ENCODE measurements around the gene MYL6B.
A peak's percentile ranks its signal among the peaks of the same experiment; 100 is the strongest.
"Not testable (repeated sequence)": the region's sequence is repeated elsewhere in the genome, so short reads cannot be mapped to it uniquely, and the experiment has no call there.

MYL6B gene

GRCh38 chr12:56172839-56173238 is 20.5 kb downstream of the MYL6B start:
- DNase-seq (ENCODE audit: low spot score): no peak

GRCh38 chr12:56178347-56178746 is 26.0 kb downstream of the MYL6B start:
- DNase-seq (ENCODE audit: low spot score): no peak

GRCh38 chr12:56186957-56187356 is 34.6 kb downstream of the MYL6B start:
- DNase-seq (ENCODE audit: low spot score): no peak

- no peak for DNase-seq (ENCODE audit: low spot score)
Observed at GRCh38 chr12:56188131-56188777, 35.9 kb downstream of the MYL6B start.

GRCh38 chr12:56188778-56189098 is 36.4 kb downstream of the MYL6B start:
- no peak for DNase-seq (ENCODE audit: low spot score)

GRCh38 chr12:56189099-56189917 is 36.9 kb downstream of the MYL6B start, which contains the start of gene SMARCC2:
TSS of gene SMARCC2 (minus strand) at chr12:56189483. CDS start at chr12:56189461, 22 bp downstream.
- DNase-seq (ENCODE audit: low spot score): peak; percentile 88

GRCh38 chr12:56189918-56190694 is 37.7 kb downstream of the MYL6B start:
- DNase-seq (ENCODE audit: low spot score): peak; percentile 76

GRCh38 chr12:56190695-56191155 is 38.3 kb downstream of the MYL6B start:
- no peak for DNase-seq (ENCODE audit: low spot score)

- DNase-seq (ENCODE audit: low spot score): no peak
Observed at GRCh38 chr12:56192582-56192981, 40.2 kb downstream of the MYL6B start.

GRCh38 chr12:56193025-56193578 is 40.7 kb downstream of the MYL6B start:
- DNase-seq (ENCODE audit: low spot score): peak; percentile 87

GRCh38 chr12:56196818-56197550 is 44.6 kb downstream of the MYL6B start:
- not testable (repeated sequence) for DNase-seq (ENCODE audit: low spot score)

- no peak for DNase-seq (ENCODE audit: low spot score)
Observed at GRCh38 chr12:56197921-56198635, 45.7 kb downstream of the MYL6B start.

GRCh38 chr12:56198836-56199235 is 46.4 kb downstream of the MYL6B start:
- no peak for DNase-seq (ENCODE audit: low spot score)

- DNase-seq (ENCODE audit: low spot score): no peak
Observed at GRCh38 chr12:56202366-56202765, 50.0 kb downstream of the MYL6B start.

GRCh38 chr12:56202838-56203237 is 50.5 kb downstream of the MYL6B start:
- no peak for DNase-seq (ENCODE audit: low spot score)

GRCh38 chr12:56204275-56204674 is 51.9 kb downstream of the MYL6B start:
- no peak for DNase-seq (ENCODE audit: low spot score)

GRCh38 chr12:56205445-56205844 is 53.1 kb downstream of the MYL6B start:
- DNase-seq (ENCODE audit: low spot score): no peak

- DNase-seq (ENCODE audit: low spot score): peak; percentile 32
Observed at GRCh38 chr12:56206452-56207166, 54.2 kb downstream of the MYL6B start.

Data from CD4-positive, alpha-beta T cell treated with Interleukin-2 at 100 ng/mL for 4 hours (primary cell).